Upper lobe of right lung (tissue), 1 donor: ENCODE results near the gene AR. TPM values are rescaled to one million over a fixed set of nuclear protein-coding genes. Genes with fewer than 3 reads are reported as not detected.

Experiments
- ATAC-seq: fragments of 200-7000 bp; cut with Tn5 transposase; one replicate; pipeline ENCODE4 v1.9.1; 2020; ENCODE audit warnings: mild to moderate bottlenecking, moderate library complexity
- DNase-seq: peaks from one replicate; pipeline ENCODE4 v3.0.0-alpha.2; 2020
- H3K27ac ChIP-seq: fragments of 200-600 bp; one replicate; pipeline ENCODE4 v1.8.0; 2022
- H3K27me3 ChIP-seq: fragments of 200-600 bp; one replicate; pipeline ENCODE4 v1.8.0; 2022; ENCODE audit warnings: mild to moderate bottlenecking
- H3K36me3 ChIP-seq: fragments of 200-600 bp; one replicate; pipeline ENCODE4 v1.8.0; 2022
- H3K4me1 ChIP-seq: fragments of 200-600 bp; one replicate; pipeline ENCODE4 v1.8.0; 2022
- H3K4me3 ChIP-seq: fragments of 200-600 bp; one replicate; pipeline ENCODE4 v1.8.0; 2022; ENCODE audit warnings: mild to moderate bottlenecking
- H3K9me3 ChIP-seq: fragments of 200-600 bp; one replicate; pipeline ENCODE4 v1.8.0; 2022
- CTCF ChIP-seq: fragments of 200-600 bp; IDR thresholded peaks from one replicate; pipeline ENCODE4 v1.8.0; 2022; ENCODE audit warnings: antibody characterized with exemption
- intact Hi-C: fragments of 100-400 bp; cut with DNase I; formaldehyde crosslinking; loops from one replicate; pipeline ENCODE4 v1.11.0; 2022
- total RNA-seq: library from RNA; stranded (reverse); fragmentation: NEBNext Ultra II Directional; extraction: Animal tissue kit (Norgen Biotek cat#: 25700); gene quantifications from one replicate; pipeline ENCODE4 v1.2.1, GENCODE V29; 2021
- donor health status: DM: no; HTN: yes; CAD: no; lungs with severe emphysema.

Gene AR
- total RNA-seq, 1 donor from 2014 or later = 5.3 TPM

- H3K27me3 ChIP-seq = no peaks in the 10 kb centered on the region
- H3K9me3 ChIP-seq = no peaks in the 10 kb centered on the region
- H3K4me3 ChIP-seq = no peak overlapping the region
- no peak for TF ChIP-seq CTCF
- H3K4me1 ChIP-seq = no peaks in the 10 kb centered on the region
- no peak for DNase-seq
- intact Hi-C loops = no loop called here
- no peak overlapping the region for H3K27ac ChIP-seq
- H3K36me3 ChIP-seq = no peaks in the 10 kb centered on the region
- no peak for ATAC-seq
Observed at GRCh38 chrX:67610282-67610681, 66.5 kb downstream of the AR start.

- TF ChIP-seq CTCF = no peak
- intact Hi-C loops = no loop called here
- Histone ChIP-seq H3K27ac (no peak overlapping the region), H3K27me3 (no peaks in the 10 kb centered on the region), H3K36me3 (no peaks in the 10 kb centered on the region), H3K4me3 (no peak overlapping the region), H3K4me1 (no peaks in the 10 kb centered on the region), H3K9me3 (no peaks in the 10 kb centered on the region)
- ATAC-seq = no peak
- DNase-seq = no peak
Observed at GRCh38 chrX:67612231-67612630, 68.4 kb downstream of the AR start.

GRCh38 chrX:67613366-67613765, 69.5 kb downstream of the AR start:
- DNase-seq (no peak), ATAC-seq (no peak)
- Histone ChIP-seq H3K4me3 (no peak overlapping the region), H3K36me3 (no peaks in the 10 kb centered on the region), H3K4me1 (no peaks in the 10 kb centered on the region), H3K27ac (no peak overlapping the region), H3K27me3 (no peaks in the 10 kb centered on the region), H3K9me3 (no peaks in the 10 kb centered on the region)
- TF ChIP-seq CTCF = no peak
- intact Hi-C loops = no loop called here

- no peak overlapping the region for H3K4me3 ChIP-seq
- no peaks in the 10 kb centered on the region for H3K9me3 ChIP-seq
- H3K4me1 ChIP-seq = no peaks in the 10 kb centered on the region
- TF ChIP-seq CTCF = no peak
- ATAC-seq (no peak), DNase-seq (no peak)
- H3K27me3 ChIP-seq = no peaks in the 10 kb centered on the region
- H3K27ac ChIP-seq = no peak overlapping the region
- intact Hi-C loops = no loop called here
- H3K36me3 ChIP-seq = no peaks in the 10 kb centered on the region
Observed at GRCh38 chrX:67613996-67614395, 70.2 kb downstream of the AR start.

- intact Hi-C loops = no loop called here
- Histone ChIP-seq H3K9me3 (no peaks in the 10 kb centered on the region), H3K36me3 (no peaks in the 10 kb centered on the region), H3K4me3 (no peak overlapping the region), H3K27ac (no peak overlapping the region), H3K4me1 (no peaks in the 10 kb centered on the region), H3K27me3 (no peaks in the 10 kb centered on the region)
- ATAC-seq (no peak), DNase-seq (no peak)
- TF ChIP-seq CTCF = no peak
Observed at GRCh38 chrX:67614423-67614822, 70.6 kb downstream of the AR start.

- DNase-seq = no peak
- Histone ChIP-seq H3K36me3 (no peaks in the 10 kb centered on the region), H3K27me3 (no peaks in the 10 kb centered on the region), H3K9me3 (no peaks in the 10 kb centered on the region), H3K4me3 (no peak overlapping the region), H3K4me1 (no peaks in the 10 kb centered on the region), H3K27ac (no peak overlapping the region)
- TF ChIP-seq CTCF = no peak
- ATAC-seq = no peak
- intact Hi-C loops = no loop called here
Observed at GRCh38 chrX:67619253-67619652, 75.4 kb downstream of the AR start.
